H1 (cell line): ENCODE measurements around the gene KCNMA1. TPM values are rescaled to one million over a fixed set of nuclear protein-coding genes. Genes with fewer than 3 reads are reported as not detected.

ENCODE experiments used
- CBX8 ChIP-seq: fragments of 300-800, 300-1000 bp; sonication (generic); IDR thresholded peaks from 2 replicates; pipeline ENCODE4 v1.7.1; 2016; ENCODE audit warnings: low read depth, low read length, borderline replicate concordance
- polyA plus RNA-seq, 7 experiments: library from polyadenylated mRNA; depleted of rRNA in 3 of 7; stranded (reverse) in 5 of 7; unstranded in 2 of 7; fragments of >200 nt in 5 of 7; fragments of 200-250 nt in 2 of 7; gene quantifications; 1 replicate in 5 of 7; 2 replicates in 1 of 7; 4 replicates in 1 of 7; pipeline versions ENCODE4 v1.2.1 to v1.2.3, GENCODE V29; 2011 to 2013; ENCODE audit warnings: missing spikeins in 2 of 7, mixed read lengths in 2 of 7
- total RNA-seq: library from RNA; stranded (reverse); fragmentation: NEBNext Ultra II Directional; extraction: Animal tissue kit (Norgen Biotek cat#: 25700); gene quantifications from 2 replicates; pipeline ENCODE4 v1.2.1, GENCODE V29; 2021

KCNMA1 gene
- total and polyA plus RNA-seq, 2 of the 8 experiments (the other 6 are each of a cell fraction or from before 2014, with no cell fraction given), result 10.2 to 11.1 TPM

- TF ChIP-seq CBX8, result no peak
- TF ChIP-seq, all 59 proteins: peak for 0
These were observed 75.6 kb downstream of the KCNMA1 start (continued) for GRCh38 chr10:77561991-77562390.
